ENCODE measurements around the gene PRG2. TPM values are rescaled to one million over a fixed set of nuclear protein-coding genes. Genes with fewer than 3 reads are reported as not detected.

PRG2 gene
- total RNA-seq, 1 donor = not detected

DNA sequence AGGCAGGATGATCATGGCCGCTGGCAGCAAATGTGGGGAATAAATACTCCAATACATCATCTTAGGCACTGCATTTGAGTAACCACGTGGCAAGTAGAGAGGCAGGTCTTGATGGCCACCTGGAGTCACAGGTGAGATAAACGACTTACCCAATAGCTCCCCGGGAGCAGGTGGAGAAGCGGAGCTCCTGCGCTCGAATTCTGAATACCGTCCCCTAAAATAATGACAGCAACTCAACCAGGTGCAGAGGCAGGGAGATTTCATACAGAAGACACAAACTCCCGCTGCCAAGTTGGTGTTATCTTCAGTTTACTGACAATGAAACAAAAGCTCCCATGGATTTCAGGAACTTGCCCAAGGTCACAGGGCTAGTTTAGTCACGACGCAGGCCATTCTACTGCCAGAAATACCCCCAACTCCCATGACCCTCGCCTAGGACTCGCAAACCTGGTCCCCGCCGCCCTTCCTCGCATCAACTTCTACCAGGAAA lies 36.0 kb upstream of the PRG2 start:
- peak; percentile 54 for DNase-seq (ENCODE audit: low read depth)
- peak overlapping the region; percentile 66 for H3K4me3 ChIP-seq (ENCODE audit: low read depth, low read length)
- TF ChIP-seq, protein P1, sequence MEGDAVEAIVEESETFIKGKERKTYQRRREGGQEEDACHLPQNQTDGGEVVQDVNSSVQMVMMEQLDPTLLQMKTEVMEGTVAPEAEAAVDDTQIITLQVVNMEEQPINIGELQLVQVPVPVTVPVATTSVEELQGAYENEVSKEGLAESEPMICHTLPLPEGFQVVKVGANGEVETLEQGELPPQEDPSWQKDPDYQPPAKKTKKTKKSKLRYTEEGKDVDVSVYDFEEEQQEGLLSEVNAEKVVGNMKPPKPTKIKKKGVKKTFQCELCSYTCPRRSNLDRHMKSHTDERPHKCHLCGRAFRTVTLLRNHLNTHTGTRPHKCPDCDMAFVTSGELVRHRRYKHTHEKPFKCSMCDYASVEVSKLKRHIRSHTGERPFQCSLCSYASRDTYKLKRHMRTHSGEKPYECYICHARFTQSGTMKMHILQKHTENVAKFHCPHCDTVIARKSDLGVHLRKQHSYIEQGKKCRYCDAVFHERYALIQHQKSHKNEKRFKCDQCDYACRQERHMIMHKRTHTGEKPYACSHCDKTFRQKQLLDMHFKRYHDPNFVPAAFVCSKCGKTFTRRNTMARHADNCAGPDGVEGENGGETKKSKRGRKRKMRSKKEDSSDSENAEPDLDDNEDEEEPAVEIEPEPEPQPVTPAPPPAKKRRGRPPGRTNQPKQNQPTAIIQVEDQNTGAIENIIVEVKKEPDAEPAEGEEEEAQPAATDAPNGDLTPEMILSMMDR (IDR thresholded peaks at IDR 0.05; ENCODE audit: insufficient read depth, low read length) = no peak

DNA sequence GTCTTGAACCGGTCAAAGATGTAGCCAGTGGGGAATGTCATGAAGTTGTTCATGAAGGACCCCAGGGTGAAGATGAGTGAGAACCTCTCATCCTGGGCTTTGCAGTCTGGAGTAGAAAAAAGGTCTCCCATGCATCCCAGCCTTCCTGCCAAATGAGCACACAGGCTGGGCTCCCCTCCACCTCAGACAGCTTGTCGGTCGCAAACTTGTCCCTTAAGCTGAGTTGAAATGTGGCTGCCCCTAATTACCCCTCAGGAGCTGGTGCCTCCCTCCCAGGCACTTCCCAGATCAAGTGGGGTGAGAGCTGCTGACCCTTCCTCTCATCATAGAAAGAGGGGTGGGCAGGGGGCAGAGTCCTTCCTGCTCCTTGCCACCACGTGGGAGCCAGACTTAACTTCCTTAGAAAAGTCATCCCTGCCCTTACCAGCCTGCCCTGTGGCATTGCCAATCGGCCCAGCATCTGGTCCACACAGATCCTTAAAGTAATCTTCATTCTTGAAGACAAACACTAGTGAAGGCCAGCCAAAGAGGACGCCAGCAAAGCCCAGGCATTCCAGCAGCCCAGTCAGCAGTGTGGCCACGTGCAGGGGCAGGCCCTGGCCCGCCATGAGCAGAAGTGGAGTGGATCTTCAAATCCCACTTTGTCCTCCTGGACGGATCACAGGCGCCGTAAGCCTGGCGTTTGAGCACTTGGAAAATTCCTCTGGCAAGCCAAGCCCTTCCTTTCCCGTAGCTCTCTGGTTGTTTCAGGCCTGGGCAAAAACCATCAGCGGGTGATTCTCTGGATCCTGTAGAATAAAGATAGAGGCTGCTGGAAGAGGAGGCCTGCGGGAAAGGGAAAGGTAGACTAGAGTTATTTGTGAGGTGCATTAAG lies 35.4 kb upstream of the PRG2 start:
- TF ChIP-seq, protein P1 (IDR thresholded peaks at IDR 0.05; ENCODE audit: insufficient read depth, low read length) = no peak
- peak; percentile 80 for DNase-seq (ENCODE audit: low read depth)
- H3K4me3 ChIP-seq (ENCODE audit: low read depth, low read length) = peak overlapping the region; percentile 66

- peak overlapping the region; percentile 26 for H3K4me3 ChIP-seq (ENCODE audit: low read depth, low read length)
- DNase-seq (ENCODE audit: low read depth) = peak; percentile 89
- TF ChIP-seq, protein P1 (IDR thresholded peaks at IDR 0.05; ENCODE audit: insufficient read depth, low read length) = no peak
Measured at GRCh38 chr11:57424792-57425564, 34.5 kb upstream of the PRG2 start.

GRCh38 chr11:57424137-57424791 lies 33.8 kb upstream of the PRG2 start:
- no peak for DNase-seq (ENCODE audit: low read depth)
- H3K4me3 ChIP-seq (ENCODE audit: low read depth, low read length) = peak overlapping the region; percentile 26
- TF ChIP-seq, protein P1 (IDR thresholded peaks at IDR 0.05; ENCODE audit: insufficient read depth, low read length) = no peak

DNA sequence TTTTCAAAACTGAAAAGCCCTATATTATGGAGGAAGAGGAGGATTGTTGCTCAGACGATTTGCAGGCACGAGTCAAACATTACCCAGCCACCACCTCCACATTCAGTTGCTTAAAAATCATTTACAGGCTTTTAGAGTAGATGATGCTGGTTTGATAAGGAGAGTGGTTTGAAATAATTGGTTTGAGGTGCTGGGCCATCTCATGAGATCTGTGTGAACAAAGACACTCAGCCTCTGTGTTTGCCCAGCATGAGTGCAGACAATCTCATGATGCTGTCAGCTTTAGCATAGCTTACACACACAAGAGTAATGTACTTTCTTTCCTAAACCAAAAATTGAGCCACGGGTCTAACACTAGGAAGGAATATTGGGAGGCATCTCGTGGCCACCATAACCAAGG lies 32.2 kb upstream of the PRG2 start:
- no peak for DNase-seq (ENCODE audit: low read depth)
- H3K4me3 ChIP-seq (ENCODE audit: low read depth, low read length) = no peak overlapping the region
- TF ChIP-seq, protein P1 (IDR thresholded peaks at IDR 0.05; ENCODE audit: insufficient read depth, low read length) = no peak

GRCh38 chr11:57421805-57422204 lies 31.4 kb upstream of the PRG2 start:
- TF ChIP-seq, protein P1 (IDR thresholded peaks at IDR 0.05; ENCODE audit: insufficient read depth, low read length) = no peak
- DNase-seq (ENCODE audit: low read depth) = no peak
- no peak overlapping the region for H3K4me3 ChIP-seq (ENCODE audit: low read depth, low read length)

Data from fibroblast of the aortic adventitia (primary cell).